NCI-H2081 treated with DMSO at 0.1 percent for 48 hours (cell line): Measurements from ENCODE around the gene MEGF9.
"Not testable (repeated sequence)": the region's sequence is repeated elsewhere in the genome, so short reads cannot be mapped to it uniquely, and the experiment has no call there.

Experiments used
- DNase-seq: peaks from one replicate; lab custom pipeline; 2025; lab: John Stamatoyannopoulos, UW

The MEGF9 gene

DNA sequence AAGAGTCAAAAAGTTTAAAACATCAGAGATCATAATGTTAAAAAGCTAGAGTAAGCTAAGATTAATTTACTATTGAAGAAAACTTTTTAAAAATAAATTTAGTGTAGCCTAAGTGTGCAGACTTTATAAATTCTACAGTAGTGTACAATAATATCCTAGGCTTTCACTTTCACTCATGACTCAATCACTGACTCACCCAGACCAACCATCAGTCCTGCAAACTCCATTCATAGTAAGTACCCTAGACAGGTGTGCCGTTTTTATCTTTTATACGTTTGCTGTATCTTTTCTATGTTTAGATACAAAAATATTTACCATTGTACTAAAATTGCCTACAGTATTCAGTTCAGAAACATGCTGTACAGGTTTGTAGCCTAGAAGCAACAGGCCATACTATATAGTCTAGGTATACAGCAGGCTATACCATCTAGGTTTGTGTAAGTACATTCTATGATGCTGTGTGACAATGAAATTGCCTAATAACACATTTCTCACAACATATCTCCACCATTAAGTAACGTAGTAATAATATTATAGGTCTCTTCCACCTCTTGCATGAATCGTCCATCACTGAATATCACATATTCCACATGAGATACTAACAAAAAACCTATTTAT, 59.2 kb downstream of the MEGF9 start:
- DNase-seq, result no peak

DNA sequence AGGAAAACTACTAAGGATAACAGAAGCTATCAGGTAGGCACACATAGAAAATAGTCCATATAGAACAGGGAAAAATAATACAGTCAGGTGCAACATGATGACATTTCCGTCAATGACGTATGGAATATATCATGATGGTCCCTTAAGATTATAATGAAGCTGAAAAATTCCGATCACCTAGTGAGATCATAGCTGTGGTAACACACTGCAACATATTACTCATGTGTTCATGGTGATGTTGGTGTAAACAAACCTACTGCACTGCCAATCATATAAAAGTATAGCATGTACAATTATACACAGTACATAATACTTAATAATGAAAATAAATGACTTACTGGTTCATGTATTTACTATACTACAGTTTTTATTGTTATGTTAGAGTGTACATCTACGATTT, 60.0 kb downstream of the MEGF9 start:
- DNase-seq, result no peak

DNA sequence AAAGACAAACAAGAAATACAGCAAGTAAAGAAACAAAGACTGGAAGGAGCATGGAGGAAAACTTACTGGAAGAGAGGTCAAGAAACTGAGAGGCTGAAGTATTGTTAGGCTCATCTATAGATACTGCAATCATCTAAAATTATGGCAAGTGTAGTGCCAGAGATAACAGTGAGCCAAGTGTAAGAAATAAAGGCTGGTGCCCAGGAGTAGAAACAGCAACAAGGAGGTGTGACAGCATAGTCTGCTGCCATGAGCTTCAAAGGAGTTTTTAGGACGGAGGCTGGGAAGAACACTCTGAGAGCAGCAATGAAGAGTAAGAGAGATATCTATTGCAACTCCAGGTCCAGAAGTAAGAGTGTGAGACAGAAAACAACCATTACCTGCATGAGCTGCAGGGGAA, 60.5 kb downstream of the MEGF9 start:
- DNase-seq, result no peak

DNA sequence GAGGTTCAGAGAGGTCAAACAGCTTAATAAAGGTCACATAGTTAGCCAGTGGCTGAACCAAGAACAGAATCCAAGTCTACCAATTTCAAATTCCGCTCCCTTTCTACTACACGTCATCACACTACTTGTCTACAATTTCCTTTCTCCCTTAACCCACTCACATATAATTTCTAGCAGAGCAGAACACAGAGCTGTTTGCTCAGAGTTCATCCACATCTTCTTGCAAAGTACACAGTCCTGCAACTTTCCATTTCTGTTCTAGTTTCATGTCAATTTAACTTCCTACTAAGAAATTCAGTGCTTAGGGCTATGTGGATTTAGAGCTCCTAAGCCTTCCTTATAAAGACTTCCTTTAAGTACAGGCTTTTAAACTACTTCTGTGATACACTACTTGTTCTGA, 61.3 kb downstream of the MEGF9 start:
- DNase-seq, result no peak

DNA sequence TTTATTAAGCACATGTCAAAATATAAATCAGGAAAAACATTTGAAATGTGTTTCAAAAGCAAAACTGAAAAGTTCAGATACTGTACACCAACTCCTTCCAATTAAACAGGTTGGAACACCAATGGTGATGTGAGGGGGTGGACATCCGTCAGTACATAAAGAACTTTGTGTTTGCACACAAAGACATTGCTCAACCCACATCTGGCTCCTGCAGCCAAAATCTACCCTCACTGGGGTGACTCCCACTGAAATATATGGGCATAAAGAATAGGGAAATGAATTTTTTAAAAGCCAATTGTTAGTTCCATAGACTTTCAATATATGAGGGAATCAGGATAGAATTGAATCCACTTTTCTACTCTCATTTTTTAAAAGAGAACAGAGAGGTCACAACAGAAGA, 63.9 kb downstream of the MEGF9 start:
- DNase-seq, result no peak

GRCh38 chr9:120648581-120649197, 65.6 kb downstream of the MEGF9 start:
- DNase-seq, result no peak

GRCh38 chr9:120646948-120647347, 67.3 kb downstream of the MEGF9 start:
- DNase-seq, result no peak

DNA sequence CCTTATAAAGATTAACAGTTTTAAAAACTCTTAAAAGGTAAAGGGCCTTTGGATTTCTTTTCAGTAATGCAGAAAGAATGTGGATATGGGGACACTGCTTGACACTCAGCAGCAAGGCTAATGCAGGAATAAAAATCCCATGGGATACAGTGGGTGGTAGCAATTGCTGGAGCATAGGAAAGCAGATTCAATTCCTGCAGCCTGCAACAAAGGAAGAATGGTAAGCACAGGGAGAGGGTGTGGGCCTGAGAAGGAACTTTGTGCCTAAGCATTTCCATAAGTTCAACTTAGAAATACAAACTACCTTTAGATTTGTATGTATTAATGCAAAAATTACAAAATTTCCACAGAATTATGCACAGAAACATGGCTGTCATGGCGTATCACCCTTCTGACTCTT, 68.5 kb downstream of the MEGF9 start:
- DNase-seq, result no peak

DNA sequence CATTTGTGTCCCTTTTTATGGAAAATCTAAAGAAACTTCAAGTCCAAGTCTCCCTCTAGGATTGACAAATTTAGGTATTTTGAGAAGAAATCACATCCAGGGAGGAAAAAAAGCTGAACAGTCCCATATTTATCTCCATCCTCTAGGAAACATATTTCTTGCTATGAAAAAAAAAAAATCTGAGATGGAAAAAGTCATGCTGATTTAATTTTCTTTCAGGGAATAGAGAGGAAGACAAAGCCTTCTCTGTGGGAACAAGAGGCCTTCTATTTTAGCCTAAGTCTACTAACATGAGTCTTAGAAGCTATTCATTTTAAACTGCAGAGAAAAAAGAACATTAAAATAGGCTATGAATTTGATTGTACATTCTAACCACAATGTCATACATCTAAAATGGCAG, 71.2 kb downstream of the MEGF9 start:
- no peak for DNase-seq

- DNase-seq, result no peak
Measured at GRCh38 chr9:120642129-120642770, 72.0 kb downstream of the MEGF9 start.

GRCh38 chr9:120640874-120641273, 73.4 kb downstream of the MEGF9 start:
- not testable (repeated sequence) for DNase-seq

DNA sequence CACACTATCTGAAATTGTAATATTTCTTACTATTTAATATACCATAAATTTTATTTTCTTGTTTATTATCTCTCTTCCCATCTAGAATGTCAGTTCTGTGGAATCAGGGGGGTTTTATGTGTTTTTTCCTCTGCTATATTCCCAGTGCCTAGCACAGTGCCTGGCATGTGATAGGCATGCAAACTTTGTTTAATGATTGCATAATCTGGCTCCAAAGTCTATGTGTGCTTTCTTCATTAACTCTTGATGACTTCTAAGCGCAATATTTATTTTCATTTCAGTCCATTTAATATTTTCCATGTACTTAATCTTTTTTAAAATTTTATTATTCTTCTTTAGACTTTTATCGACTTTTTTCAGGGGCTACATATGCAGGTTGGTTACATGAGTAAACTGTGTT, 73.9 kb downstream of the MEGF9 start:
- no peak for DNase-seq

GRCh38 chr9:120637919-120638318, 76.4 kb downstream of the MEGF9 start:
- no peak for DNase-seq

- no peak for DNase-seq
Measured at GRCh38 chr9:120636194-120636957, 77.9 kb downstream of the MEGF9 start.

- no peak for DNase-seq
Measured at GRCh38 chr9:120635011-120635410, 79.3 kb downstream of the MEGF9 start.

GRCh38 chr9:120630333-120630732, 83.9 kb downstream of the MEGF9 start:
- no peak for DNase-seq

DNA sequence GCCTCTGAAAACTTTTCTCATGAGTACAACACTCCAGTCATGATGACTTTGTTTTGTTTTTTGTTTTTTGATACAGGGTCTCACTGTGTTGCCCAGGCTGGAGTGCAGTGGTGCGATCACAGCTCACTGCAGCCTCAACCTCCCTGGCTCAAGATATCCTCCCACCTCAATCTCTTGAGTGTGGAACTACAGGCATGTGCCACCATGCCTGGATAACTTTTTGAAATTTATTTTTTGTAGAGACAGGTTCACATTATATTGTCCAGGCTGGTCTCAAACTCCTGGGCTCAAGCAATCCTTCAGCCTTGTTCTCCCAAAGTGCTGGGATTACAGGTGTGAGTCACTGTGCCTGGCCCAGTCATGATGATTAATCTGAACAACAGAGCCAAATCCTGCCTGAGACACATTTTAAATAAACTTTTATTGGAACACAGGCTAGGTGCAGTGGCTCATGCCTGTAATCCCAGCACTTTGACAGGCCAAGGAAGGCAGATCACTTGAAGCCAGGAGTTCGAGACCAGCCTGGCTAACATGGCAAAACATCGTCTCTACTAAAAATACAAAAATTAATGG, 85.3 kb downstream of the MEGF9 start:
- DNase-seq, result not testable (repeated sequence)

DNA sequence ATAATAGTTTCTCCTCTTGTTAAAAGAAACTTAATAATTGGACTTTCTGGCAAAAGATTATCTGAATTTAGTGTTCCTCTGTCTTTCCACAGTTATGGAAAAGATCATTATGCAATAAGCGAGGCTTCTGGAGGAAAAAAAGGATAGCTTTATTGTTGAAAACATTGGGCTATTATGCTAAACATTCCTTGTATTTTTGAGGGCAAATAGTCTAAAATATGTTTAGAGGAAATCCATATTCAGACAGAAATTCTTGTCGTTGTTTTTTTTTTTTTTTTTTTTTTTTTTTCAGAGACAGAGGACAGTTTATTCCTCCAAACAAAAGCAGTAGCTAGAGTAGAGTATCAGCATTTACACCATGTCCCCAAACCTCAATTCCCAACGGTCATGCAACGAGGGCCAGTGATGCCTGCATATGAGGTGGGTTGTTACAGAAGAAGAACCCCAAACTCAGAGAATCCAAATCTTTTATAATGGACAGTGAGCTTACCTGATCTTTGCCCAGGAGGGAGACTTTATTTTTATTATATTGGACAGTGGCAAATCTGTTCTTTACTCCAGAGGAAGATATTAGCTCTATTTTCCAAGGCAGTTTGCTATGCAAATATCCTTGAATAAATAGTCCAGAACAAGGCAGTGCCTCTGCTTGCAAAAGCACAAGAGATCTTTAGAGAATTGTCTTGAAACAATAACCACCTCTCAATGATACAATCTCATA, 85.9 kb downstream of the MEGF9 start:
- no peak for DNase-seq

DNA sequence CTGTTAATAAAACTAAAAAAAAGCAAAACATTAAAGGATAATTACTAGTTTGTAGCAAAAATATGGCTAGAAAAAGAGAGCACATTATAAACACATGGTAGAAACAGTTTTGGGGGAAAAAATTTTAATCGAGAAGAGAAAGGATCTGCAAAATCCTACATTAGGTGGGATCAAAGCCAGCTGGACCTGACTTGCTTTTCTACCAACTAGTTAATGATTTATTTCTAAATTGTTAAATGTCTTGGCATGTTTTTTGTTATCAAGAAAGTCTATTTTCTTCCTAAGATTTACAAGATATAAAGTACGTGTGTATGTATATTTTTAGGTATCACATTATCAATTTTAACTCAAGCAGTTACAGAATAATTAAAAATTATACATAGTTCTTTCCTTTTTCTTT, 87.2 kb downstream of the MEGF9 start:
- no peak for DNase-seq

DNA sequence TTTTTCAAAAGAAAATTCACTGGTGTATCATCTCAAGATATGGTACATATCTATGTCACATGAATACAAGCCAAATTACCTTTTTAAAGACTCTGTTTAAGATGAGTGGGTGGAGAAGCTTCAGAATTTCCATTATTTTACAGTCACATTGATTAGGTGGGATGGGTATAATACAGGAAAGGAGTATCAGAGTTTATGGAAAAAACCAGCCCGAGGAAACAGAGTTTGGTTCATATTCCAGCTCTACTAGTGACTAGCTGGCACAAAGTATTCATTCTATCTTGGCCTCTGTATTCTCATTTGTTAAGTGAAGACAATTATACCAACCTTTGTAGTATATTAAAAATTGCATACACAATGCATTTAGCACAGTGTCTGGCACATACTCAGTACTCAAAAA, 87.8 kb downstream of the MEGF9 start:
- DNase-seq, result no peak

DNA sequence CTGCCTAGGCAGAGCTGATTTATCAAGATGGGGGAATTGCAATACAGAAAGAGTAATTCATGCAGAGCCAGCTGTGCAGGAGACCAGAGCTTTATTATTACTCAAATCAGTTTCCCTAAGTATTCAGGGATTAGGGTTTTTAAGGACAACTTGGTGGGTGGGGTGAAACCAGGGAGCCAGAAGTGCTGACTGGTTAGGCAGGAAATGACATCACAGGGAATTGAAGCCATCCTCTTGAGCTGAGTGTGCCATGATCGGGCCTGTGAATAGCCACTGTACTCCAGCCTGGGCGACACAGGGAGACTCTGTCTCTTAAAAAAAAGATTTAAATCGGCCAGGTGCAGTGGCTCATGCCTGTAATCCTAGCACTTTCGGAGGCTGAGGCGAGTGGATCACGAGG, 89.0 kb downstream of the MEGF9 start:
- no peak for DNase-seq

DNA sequence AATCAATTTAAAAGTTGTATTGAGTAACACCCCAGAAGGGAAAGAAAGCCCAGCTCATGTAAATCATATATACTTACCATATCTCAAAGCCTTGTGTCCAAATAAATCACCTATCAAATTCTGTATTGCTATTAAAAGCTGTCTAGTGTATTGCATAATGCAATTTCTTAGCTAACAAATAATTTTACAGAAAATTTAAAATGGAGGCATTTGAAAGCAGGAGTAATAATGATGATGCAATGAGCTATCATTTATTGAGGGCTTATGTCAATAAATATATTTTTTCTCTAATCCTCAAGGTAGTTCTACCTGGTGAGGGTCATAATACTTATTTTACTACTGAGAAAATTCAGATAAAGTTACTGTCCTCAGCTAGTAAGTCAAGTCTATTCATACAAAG, 91.5 kb downstream of the MEGF9 start:
- DNase-seq, result no peak
